Ascending aorta (tissue), 2 donors: Measurements from ENCODE around the gene DTHD1. TPM values are rescaled to one million over a fixed set of nuclear protein-coding genes. Genes with fewer than 3 reads are reported as not detected.

ENCODE experiments used
- DNase-seq, 2 donors: peaks; one replicate each; pipeline ENCODE4 v3.0.0-alpha.2; 2019; ENCODE audit warnings: low spot score in 2 of 2
- H3K27ac ChIP-seq, 2 donors: fragments of 200-600 bp; sonication (generic); one replicate each; pipeline ENCODE4 v1.5.1; 2016 to 2017; ENCODE audit warnings: mild to moderate bottlenecking in 1 of 2
- H3K27me3 ChIP-seq: fragments of 200-600 bp; sonication (generic); one replicate; pipeline ENCODE4 v1.5.1; 2017
- H3K36me3 ChIP-seq, 2 donors: fragments of 200-600 bp; sonication (generic); one replicate each; pipeline ENCODE4 v1.5.1; 2016
- H3K4me1 ChIP-seq, 2 donors: fragments of 200-600 bp; sonication (generic); one replicate each; pipeline ENCODE4 v1.5.1; 2016 to 2017; ENCODE audit warnings: mild to moderate bottlenecking in 1 of 2
- H3K4me3 ChIP-seq, 2 donors: fragments of 200-600 bp; sonication (generic); one replicate each; pipeline ENCODE4 v1.5.1; 2016 to 2017; ENCODE audit warnings: mild to moderate bottlenecking in 1 of 2
- H3K9me3 ChIP-seq, 2 donors: fragments of 200-600 bp; sonication (generic); one replicate each; pipeline ENCODE4 v1.5.1; 2016
- CTCF ChIP-seq, 3 experiments: fragments of 200-600 bp in 2 of 3; fragments of 450-650 bp in 1 of 3; sonication (generic) in 2 of 3; IDR thresholded peaks; one replicate each; pipeline ENCODE4 v1.5.1; 2016 to 2019; ENCODE audit warnings: antibody characterized with exemption in 3 of 3, mild to moderate bottlenecking in 1 of 3, moderate library complexity in 1 of 3
- intact Hi-C: fragments of 100-400 bp; cut with DNase I; formaldehyde crosslinking; loops from one replicate; pipeline ENCODE4 v1.15.1; 2023
- total RNA-seq: library from RNA; depleted of rRNA; stranded (reverse); fragments of >200 nt; gene quantifications from one replicate; pipeline ENCODE4 v1.1.0, GENCODE V29; 2016

DTHD1 gene
- total RNA-seq, 1 donor from 2014 or later, result not detected

GRCh38 chr4:36330796-36331195, 49.4 kb downstream of the DTHD1 start:
- no peak for DNase-seq
- Histone ChIP-seq H3K27ac (no peak overlapping the region), H3K27me3 (no peaks in the 10 kb centered on the region), H3K4me1 (no peaks in the 10 kb centered on the region), H3K36me3 (no peaks in the 10 kb centered on the region), H3K9me3 (no peaks in the 10 kb centered on the region), H3K4me3 (no peak overlapping the region)
- no peak for TF ChIP-seq CTCF (IDR thresholded peaks at IDR 0.05)
- intact Hi-C loops, result no loop called here

- H3K4me1 ChIP-seq, result no peaks in the 10 kb centered on the region
- no peak overlapping the region for H3K27ac ChIP-seq
- H3K36me3 ChIP-seq, result no peaks in the 10 kb centered on the region
- H3K27me3 ChIP-seq, result no peaks in the 10 kb centered on the region
- no peaks in the 10 kb centered on the region for H3K9me3 ChIP-seq
- intact Hi-C loops, result no loop called here
- H3K4me3 ChIP-seq, result no peak overlapping the region
- DNase-seq, result no peak
- TF ChIP-seq CTCF (IDR thresholded peaks at IDR 0.05), result no peak
Observed at GRCh38 chr4:36332023-36332781, 50.8 kb downstream of the DTHD1 start.

GRCh38 chr4:36332782-36333131, 51.3 kb downstream of the DTHD1 start:
- DNase-seq, result no peak
- Histone ChIP-seq H3K27me3 (no peaks in the 10 kb centered on the region), H3K36me3 (no peaks in the 10 kb centered on the region), H3K9me3 (no peaks in the 10 kb centered on the region), H3K27ac (no peak overlapping the region), H3K4me1 (no peaks in the 10 kb centered on the region), H3K4me3 (no peak overlapping the region)
- intact Hi-C loops, result no loop called here
- TF ChIP-seq CTCF (IDR thresholded peaks at IDR 0.05), result no peak

- TF ChIP-seq CTCF (IDR thresholded peaks at IDR 0.05), result no peak
- no peak overlapping the region for H3K27ac ChIP-seq
- H3K4me3 ChIP-seq, result no peak overlapping the region
- H3K36me3 ChIP-seq, result no peaks in the 10 kb centered on the region
- intact Hi-C loops, result no loop called here
- no peak for DNase-seq
- no peaks in the 10 kb centered on the region for H3K27me3 ChIP-seq
- H3K9me3 ChIP-seq, result no peaks in the 10 kb centered on the region
- no peaks in the 10 kb centered on the region for H3K4me1 ChIP-seq
Observed at GRCh38 chr4:36333303-36333877, 52.0 kb downstream of the DTHD1 start.

GRCh38 chr4:36337665-36338185, 56.3 kb downstream of the DTHD1 start:
- intact Hi-C loops, result no loop called here
- H3K9me3 ChIP-seq, result no peaks in the 10 kb centered on the region
- DNase-seq, result no peak
- H3K36me3 ChIP-seq, result no peaks in the 10 kb centered on the region
- no peak overlapping the region for H3K4me3 ChIP-seq
- no peak overlapping the region for H3K27ac ChIP-seq
- H3K4me1 ChIP-seq, result no peaks in the 10 kb centered on the region
- H3K27me3 ChIP-seq, result no peaks in the 10 kb centered on the region
- no peak for TF ChIP-seq CTCF (IDR thresholded peaks at IDR 0.05)
